DOHH2 (cell line): Measurements from ENCODE around the gene TRA2B.

Source experiments
- EZH2phosphoT487 ChIP-seq: fragments of 200-600 bp; sonication (generic); IDR thresholded peaks from 2 replicates; pipeline ENCODE4 v1.6.1; 2017; ENCODE audit warnings: borderline replicate concordance, mild to moderate bottlenecking, antibody characterized with exemption, low read length, moderate library complexity, mixed read lengths
- TF ChIP-seq, protein P1 (sequence below): fragments of 200-600 bp; sonication (generic); IDR thresholded peaks from one replicate; pipeline ENCODE4 v1.5.1; 2014; ENCODE audit warnings: antibody characterized with exemption, mild to moderate bottlenecking, low read depth, low read length; ENCODE audit not compliant: poor library complexity, severe bottlenecking

DNA sequence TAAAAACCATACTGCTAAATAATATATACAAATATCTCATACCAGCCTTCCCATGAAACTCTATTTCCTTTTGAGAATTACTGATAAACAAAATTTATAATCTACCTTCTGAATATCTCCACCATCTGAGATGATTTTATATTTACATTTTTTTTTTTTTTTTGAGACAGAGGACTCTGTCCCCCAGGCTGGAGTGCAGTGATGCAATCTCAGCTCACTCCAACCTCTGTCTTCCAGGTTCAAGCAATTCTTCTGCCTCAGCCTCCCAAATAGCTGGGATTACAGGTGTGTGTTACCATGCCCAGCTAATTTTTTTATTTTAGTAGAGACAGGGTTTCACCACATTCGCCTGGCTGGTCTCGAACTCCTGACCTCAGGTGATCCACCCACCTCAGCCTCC lies 70.2 kb downstream of the TRA2B start:
- TF ChIP-seq, protein P1, sequence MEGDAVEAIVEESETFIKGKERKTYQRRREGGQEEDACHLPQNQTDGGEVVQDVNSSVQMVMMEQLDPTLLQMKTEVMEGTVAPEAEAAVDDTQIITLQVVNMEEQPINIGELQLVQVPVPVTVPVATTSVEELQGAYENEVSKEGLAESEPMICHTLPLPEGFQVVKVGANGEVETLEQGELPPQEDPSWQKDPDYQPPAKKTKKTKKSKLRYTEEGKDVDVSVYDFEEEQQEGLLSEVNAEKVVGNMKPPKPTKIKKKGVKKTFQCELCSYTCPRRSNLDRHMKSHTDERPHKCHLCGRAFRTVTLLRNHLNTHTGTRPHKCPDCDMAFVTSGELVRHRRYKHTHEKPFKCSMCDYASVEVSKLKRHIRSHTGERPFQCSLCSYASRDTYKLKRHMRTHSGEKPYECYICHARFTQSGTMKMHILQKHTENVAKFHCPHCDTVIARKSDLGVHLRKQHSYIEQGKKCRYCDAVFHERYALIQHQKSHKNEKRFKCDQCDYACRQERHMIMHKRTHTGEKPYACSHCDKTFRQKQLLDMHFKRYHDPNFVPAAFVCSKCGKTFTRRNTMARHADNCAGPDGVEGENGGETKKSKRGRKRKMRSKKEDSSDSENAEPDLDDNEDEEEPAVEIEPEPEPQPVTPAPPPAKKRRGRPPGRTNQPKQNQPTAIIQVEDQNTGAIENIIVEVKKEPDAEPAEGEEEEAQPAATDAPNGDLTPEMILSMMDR, result no peak
- TF ChIP-seq EZH2phosphoT487, result no peak
